ENCODE results near the gene PTPRB.

The PTPRB gene

DNA sequence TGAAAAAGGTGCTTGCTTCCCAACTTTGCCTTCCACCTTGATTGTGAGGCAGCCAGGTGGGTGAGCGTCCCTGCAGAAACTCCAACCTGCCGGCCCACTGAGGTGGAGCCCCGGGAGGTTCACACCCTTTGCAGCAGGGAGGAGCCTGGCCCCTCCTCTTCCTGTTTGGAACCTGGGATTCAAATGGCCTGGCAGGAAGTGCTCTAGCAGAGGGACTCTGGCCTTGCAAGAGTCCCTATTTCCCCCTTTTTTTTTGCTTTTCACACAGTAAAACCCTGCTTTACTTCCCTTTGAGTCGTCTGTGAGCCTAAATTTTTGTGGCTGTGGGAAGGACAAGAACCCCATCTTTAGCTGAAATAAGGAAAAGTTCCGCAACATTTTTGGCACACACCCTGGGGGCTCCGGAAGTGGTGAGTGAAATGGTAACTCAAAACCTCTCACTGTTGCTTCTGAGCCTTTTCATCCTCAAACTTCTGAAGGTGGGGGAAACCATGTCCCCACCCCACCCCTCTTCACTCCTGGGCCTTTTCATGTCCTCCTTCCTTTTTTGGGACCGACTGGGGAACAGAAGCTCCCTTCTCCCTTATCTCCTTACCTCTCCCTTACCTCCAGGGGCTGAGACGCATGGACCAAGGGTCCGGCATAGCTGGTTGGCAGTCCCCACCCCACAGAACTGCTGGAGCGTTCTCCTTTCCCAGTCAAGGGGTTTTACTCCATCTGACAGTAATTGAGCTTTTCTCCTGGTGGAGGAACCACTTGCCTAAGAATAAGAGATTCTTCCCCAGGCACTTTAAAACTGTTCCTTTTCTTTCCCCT lies 169.1 kb downstream of the PTPRB start:
- no peak for TF ChIP-seq CTCF (IDR thresholded peaks at IDR 0.05; ENCODE audit: insufficient read depth, low read depth, low read length, missing control alignments)
- no peak for DNase-seq (ENCODE audit: low read depth)
- H3K4me3 ChIP-seq (ENCODE audit: low read depth, low read length), result no peak overlapping the region

GRCh38 chr12:70467476-70467875 lies 169.8 kb downstream of the PTPRB start:
- DNase-seq (ENCODE audit: low read depth), result no peak
- H3K4me3 ChIP-seq (ENCODE audit: low read depth, low read length), result no peak overlapping the region
- no peak for TF ChIP-seq CTCF (IDR thresholded peaks at IDR 0.05; ENCODE audit: insufficient read depth, low read depth, low read length, missing control alignments)

GRCh38 chr12:70466753-70467152 lies 170.5 kb downstream of the PTPRB start:
- H3K4me3 ChIP-seq (ENCODE audit: low read depth, low read length), result no peak overlapping the region
- no peak for DNase-seq (ENCODE audit: low read depth)
- no peak for TF ChIP-seq CTCF (IDR thresholded peaks at IDR 0.05; ENCODE audit: insufficient read depth, low read depth, low read length, missing control alignments)
